ENCODE results near the gene GLIPR2.

Gene GLIPR2

DNA sequence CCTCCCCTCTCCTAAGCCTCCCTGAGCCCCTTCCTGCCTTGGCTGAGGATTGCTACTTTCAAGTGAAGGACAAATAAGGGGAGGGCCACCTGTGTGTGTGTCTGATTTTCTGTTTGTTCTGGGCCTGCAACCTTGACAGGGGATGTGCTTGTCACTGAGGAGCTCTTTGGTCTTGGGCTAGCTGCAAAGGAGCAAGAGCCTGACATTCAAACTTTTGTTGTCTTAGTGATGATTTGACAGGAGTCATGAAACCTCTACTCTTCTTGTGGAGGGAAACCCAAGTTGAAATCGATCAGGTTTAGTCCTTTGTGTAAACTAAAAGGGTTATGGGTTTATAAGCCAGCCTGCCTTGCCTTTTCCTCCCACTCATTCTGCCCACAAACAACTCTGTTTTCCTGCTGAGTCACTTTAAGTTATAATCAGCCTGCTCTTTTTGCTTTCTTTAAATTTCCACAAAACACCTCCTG lies 71.0 kb downstream of the GLIPR2 start:
- TF ChIP-seq, protein P1, sequence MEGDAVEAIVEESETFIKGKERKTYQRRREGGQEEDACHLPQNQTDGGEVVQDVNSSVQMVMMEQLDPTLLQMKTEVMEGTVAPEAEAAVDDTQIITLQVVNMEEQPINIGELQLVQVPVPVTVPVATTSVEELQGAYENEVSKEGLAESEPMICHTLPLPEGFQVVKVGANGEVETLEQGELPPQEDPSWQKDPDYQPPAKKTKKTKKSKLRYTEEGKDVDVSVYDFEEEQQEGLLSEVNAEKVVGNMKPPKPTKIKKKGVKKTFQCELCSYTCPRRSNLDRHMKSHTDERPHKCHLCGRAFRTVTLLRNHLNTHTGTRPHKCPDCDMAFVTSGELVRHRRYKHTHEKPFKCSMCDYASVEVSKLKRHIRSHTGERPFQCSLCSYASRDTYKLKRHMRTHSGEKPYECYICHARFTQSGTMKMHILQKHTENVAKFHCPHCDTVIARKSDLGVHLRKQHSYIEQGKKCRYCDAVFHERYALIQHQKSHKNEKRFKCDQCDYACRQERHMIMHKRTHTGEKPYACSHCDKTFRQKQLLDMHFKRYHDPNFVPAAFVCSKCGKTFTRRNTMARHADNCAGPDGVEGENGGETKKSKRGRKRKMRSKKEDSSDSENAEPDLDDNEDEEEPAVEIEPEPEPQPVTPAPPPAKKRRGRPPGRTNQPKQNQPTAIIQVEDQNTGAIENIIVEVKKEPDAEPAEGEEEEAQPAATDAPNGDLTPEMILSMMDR (IDR thresholded peaks at IDR 0.05) = no peak
- no peaks in the 10 kb centered on the region for H3K9me3 ChIP-seq
- peaks cover 98% of the 10 kb centered on the region for H3K36me3 ChIP-seq
- H3K4me1 ChIP-seq (ENCODE audit: control insufficient read depth in 1 of 2, insufficient read depth in 1 of 2, low read depth in 1 of 2, low read length in 1 of 2) = no peaks in the 10 kb centered on the region
- H3K27me3 ChIP-seq = no peaks in the 10 kb centered on the region
- no peak overlapping the region for H3K4me3 ChIP-seq (ENCODE audit: low read depth in 1 of 2, low read length in 1 of 2)
- peak overlapping the region; percentile 12 for H3K27ac ChIP-seq

DNA sequence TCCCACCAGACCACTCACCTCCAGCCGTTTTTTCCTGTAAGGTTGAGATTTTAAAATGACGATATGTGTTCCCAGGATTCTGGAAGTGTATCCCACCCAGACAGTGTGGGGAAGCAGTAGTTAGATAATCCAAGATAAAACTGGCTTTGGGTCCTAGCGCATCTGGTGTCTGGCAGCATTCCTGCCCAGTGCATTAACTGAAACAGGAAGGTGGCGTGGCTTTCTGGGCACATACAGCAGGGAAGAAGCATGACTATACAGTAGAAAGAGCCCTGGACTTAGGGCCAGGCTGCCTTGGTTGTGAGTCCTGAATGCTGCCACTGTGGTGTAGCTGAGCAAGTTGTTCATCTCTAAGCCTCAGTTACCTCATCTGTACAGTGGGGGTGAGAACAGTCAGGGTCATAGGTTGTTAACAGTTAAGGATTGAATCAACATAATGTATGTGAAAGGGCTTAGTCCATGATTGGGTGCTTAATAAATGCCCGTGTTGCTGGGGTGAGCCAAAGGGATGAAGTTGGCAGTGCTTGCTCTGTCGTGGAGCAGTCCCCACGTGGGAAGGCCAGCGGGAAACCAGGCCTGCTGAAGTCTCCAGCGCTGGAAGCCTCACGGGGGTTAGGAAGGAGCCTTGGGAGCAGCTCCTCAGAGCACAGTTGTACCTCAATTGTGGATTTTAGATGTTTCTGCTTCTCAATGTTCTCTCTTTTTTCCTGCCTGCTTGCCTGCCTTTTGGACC lies 72.2 kb downstream of the GLIPR2 start:
- TF ChIP-seq, protein P1 (IDR thresholded peaks at IDR 0.05) = no peak
- Histone ChIP-seq H3K4me1 (ENCODE audit: control insufficient read depth in 1 of 2, insufficient read depth in 1 of 2, low read depth in 1 of 2, low read length in 1 of 2) (no peaks in the 10 kb centered on the region), H3K4me3 (ENCODE audit: low read depth in 1 of 2, low read length in 1 of 2) (no peak overlapping the region), H3K27ac (no peak overlapping the region), H3K36me3 (peaks cover 98% of the 10 kb centered on the region), H3K9me3 (no peaks in the 10 kb centered on the region), H3K27me3 (no peaks in the 10 kb centered on the region)

DNA sequence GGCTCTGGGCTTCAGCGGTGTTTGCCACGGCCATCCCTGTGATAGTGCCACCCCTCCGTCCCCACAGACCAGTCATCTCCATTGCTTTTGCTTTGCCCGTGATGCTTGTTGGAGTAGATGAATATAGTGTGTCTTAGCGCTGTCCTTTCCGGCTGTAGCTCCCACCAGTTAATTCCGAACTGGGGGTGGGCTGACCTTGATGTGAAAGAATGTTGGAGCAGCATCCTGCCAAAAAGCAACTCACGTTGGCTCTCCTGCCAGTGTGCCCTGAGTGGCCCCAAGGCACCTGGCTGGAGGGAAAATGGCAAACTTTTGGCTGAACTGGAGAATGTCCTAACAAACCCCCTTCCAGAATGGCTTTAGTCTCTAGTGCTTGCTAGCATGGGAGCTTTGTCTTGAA lies 74.2 kb downstream of the GLIPR2 start:
- Histone ChIP-seq H3K4me1 (ENCODE audit: control insufficient read depth in 1 of 2, insufficient read depth in 1 of 2, low read depth in 1 of 2, low read length in 1 of 2) (no peaks in the 10 kb centered on the region), H3K4me3 (ENCODE audit: low read depth in 1 of 2, low read length in 1 of 2) (no peak overlapping the region), H3K27ac (no peak overlapping the region), H3K27me3 (no peaks in the 10 kb centered on the region), H3K36me3 (peaks cover 98% of the 10 kb centered on the region), H3K9me3 (no peaks in the 10 kb centered on the region)
- TF ChIP-seq, protein P1 (IDR thresholded peaks at IDR 0.05) = no peak

DNA sequence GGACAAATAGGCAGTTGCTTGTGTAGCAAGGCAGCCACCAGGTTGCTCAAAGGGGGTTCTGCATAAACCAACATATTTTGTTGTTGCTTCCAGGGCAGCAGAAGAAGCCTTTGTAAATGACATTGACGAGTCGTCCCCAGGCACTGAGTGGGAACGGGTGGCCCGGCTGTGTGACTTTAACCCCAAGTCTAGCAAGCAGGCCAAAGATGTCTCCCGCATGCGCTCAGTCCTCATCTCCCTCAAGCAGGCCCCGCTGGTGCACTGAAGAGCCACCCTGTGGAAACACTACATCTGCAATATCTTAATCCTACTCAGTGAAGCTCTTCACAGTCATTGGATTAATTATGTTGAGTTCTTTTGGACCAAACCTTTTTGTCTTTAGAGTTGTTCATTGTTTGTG lies 75.0 kb downstream of the GLIPR2 start:
- no peak overlapping the region for H3K4me3 ChIP-seq (ENCODE audit: low read depth in 1 of 2, low read length in 1 of 2)
- no peaks in the 10 kb centered on the region for H3K4me1 ChIP-seq (ENCODE audit: control insufficient read depth in 1 of 2, insufficient read depth in 1 of 2, low read depth in 1 of 2, low read length in 1 of 2)
- peaks cover 94% of the 10 kb centered on the region for H3K36me3 ChIP-seq
- no peaks in the 10 kb centered on the region for H3K9me3 ChIP-seq
- no peaks in the 10 kb centered on the region for H3K27me3 ChIP-seq
- peak overlapping the region; percentile 14 for H3K27ac ChIP-seq
- TF ChIP-seq, protein P1 (IDR thresholded peaks at IDR 0.05) = no peak

DNA sequence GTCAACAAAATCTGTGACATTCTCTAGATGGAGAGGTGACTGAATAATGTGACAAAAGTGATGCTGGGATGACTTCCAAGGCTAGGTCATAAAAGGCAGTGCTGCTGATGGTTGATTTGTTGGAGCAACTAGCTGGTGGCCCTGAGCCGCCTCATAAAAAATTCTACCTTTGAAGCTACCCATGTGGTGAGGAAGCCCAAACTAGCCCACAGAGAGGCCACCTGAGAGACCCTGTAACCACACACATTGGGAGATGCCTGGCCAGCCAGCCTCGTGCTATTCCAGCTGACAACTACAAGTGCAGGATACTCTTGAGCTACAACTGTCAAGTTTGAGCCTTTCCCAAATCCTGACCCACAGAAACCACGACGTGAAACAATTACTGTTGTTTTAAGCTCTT lies 76.9 kb downstream of the GLIPR2 start:
- Histone ChIP-seq H3K27me3 (no peaks in the 10 kb centered on the region), H3K9me3 (no peaks in the 10 kb centered on the region), H3K36me3 (peaks cover 94% of the 10 kb centered on the region), H3K4me1 (ENCODE audit: control insufficient read depth in 1 of 2, insufficient read depth in 1 of 2, low read depth in 1 of 2, low read length in 1 of 2) (no peaks in the 10 kb centered on the region), H3K4me3 (ENCODE audit: low read depth in 1 of 2, low read length in 1 of 2) (no peak overlapping the region), H3K27ac (no peak overlapping the region)
- TF ChIP-seq, protein P1 (IDR thresholded peaks at IDR 0.05) = no peak

Measured in neutrophil (primary cell).